AG04449 (cell line): Measurements from ENCODE around the gene PARS2.
"Not testable (repeated sequence)": the region's sequence is repeated elsewhere in the genome, so short reads cannot be mapped to it uniquely, and the experiment has no call there.

ENCODE experiments used
- CTCF ChIA-PET: fragments of 350-600 bp; formaldehyde crosslinking; extraction: SDS; loops from one replicate; lab custom pipeline; 2021; ENCODE audit warnings: antibody characterized with exemption; lab: Yijun Ruan, JAX
- POLR2A ChIA-PET: fragments of 400-600, 350-600 bp; formaldehyde crosslinking; extraction: SDS; loops from one replicate; lab custom pipeline; 2020; ENCODE audit warnings: antibody characterized with exemption, inconsistent platforms; lab: Yijun Ruan, JAX
- DNase-seq: peaks from one replicate; pipeline ENCODE4 v3.0.0-alpha.2; 2010; ENCODE audit warnings: low read depth, low spot score
- H3K4me3 ChIP-seq: 2 replicates; pipeline ENCODE4 v1.5.1; 2011; ENCODE audit warnings: low read depth, mild to moderate bottlenecking, control low read depth, low read length
- CTCF ChIP-seq: IDR thresholded peaks from one replicate; pipeline ENCODE4 v1.5.1; 2011; ENCODE audit warnings: mild to moderate bottlenecking, moderate library complexity, low read length, control low read depth, inconsistent platforms; ENCODE audit not compliant: insufficient read depth; ENCODE audit errors: missing control alignments

The PARS2 gene

DNA sequence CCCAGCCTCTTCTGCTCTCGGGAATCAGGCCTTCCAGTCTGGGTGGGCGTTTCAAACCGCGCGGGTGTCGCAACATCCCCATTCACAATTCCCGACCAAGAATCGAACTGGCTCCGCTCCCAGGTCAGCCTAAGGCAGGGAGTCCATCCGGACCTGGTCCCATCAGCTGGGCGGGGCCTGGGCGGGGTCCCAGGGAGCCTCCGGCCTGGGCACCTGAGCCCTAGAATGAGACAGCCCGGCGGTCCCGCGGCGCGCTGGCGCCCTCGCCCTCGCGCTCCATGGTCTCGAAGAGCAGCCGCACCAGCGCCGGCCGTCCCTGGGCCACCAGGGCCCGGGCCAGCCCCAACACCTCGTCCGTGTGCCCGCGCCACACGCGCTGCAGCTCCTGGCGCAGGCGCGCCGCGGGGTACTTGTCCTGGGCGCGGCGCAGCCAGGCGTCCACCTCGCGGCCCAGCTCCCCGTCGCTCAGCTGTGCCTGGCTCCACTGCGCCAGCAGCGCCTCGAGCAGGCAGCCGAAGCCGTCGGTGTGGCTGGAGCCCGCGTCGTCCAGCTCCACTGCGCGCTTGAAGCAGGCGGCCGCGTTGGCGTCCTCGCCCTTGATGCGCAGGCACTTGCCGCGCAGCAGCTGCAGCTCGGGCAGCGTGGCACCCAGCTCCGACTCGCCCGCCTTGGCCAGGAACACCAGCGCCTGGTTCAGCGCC, 16.9 kb upstream of the PARS2 start:
- ChIA-PET CTCF (no interaction called here), POLR2A (no interaction called here)
- TF ChIP-seq CTCF: no peak
- H3K4me3 ChIP-seq: no peak overlapping the region
- DNase-seq: no peak

DNA sequence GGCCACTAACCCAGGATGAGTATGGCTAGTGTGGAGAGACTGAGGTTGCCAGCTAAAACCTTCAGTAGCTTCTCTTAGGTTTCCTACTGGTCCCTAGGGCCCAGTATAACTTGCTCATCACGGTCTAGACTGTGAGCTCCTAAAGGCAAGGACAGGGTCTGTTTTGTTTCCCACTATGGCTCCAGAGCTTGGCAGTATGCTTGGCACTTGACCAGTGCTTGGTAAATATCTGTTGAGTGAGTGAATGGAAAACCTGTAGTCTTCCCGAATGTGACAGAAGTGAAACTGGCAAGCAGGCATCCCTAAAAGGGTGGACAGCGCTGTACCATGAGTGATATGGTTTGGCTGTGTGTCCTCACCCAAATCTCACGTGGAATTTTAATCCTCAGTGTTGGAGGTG, 13.1 kb upstream of the PARS2 start:
- H3K4me3 ChIP-seq: no peak overlapping the region
- no peak for DNase-seq
- ChIA-PET CTCF (interaction anchor here (1.2 to 1.5 kb wide), 2 partner anchors 12 to 32 kb away, joined by 3 to 4 read pairs; no protein-coding TSS in a partner anchor), POLR2A (no interaction called here)
- TF ChIP-seq CTCF: no peak

DNA sequence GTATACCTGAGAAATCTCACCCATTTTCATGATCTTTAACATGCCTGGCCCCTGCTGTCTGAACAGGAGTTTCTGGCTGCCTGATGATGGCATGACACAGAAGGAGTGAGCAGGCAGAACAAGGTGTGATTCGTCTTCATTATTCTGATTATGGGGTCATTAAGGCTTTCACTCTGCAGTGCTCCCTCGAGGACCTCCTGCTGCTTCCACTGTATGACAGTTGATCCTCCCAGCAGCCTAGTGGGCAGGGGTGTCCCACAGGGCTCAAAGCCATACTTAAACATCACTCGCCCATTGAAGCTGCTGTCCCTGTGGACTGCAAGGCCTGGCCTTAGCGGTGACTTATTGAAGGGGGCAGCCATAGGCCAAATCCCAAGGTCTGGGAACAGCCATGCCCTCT, 12.7 kb upstream of the PARS2 start:
- ChIA-PET POLR2A (no interaction called here), CTCF (interaction anchor here (0.9 to 1.2 kb wide), 2 partner anchors 10 to 11 kb away, joined by 3 read pairs; no protein-coding TSS in a partner anchor)

GRCh38 chr1:54775828-54776721, 11.8 kb upstream of the PARS2 start:
- POLR2A ChIA-PET, H3K4me3 ChIP-seq, DNase-seq: not testable (repeated sequence)
- CTCF ChIA-PET: interaction anchor here (0.9 to 1.2 kb wide), 2 partner anchors 9 to 10 kb away, joined by 3 read pairs; no protein-coding TSS in a partner anchor

More for the DNA sequence above, 12.7 kb upstream of the PARS2 start:
- DNase-seq: no peak
- no peak for TF ChIP-seq CTCF
- no peak overlapping the region for H3K4me3 ChIP-seq

- ChIA-PET POLR2A (no interaction called here), CTCF (no interaction called here)
- DNase-seq: no peak
- TF ChIP-seq CTCF: no peak
- no peak overlapping the region for H3K4me3 ChIP-seq
These were observed 10.6 kb upstream of the PARS2 start for GRCh38 chr1:54774820-54775498.

GRCh38 chr1:54772951-54773350, 8.6 kb upstream of the PARS2 start:
- TF ChIP-seq CTCF: no peak
- ChIA-PET POLR2A (no interaction called here), CTCF (no interaction called here)
- no peak for DNase-seq
- no peak overlapping the region for H3K4me3 ChIP-seq
